HEK293 (cell line): ENCODE results near the gene PRSS16.
"Not testable (repeated sequence)": the region's sequence is repeated elsewhere in the genome, so short reads cannot be mapped to it uniquely, and the experiment has no call there.

Experiments
- CTCF ChIA-PET: fragments of 350-600 bp; formaldehyde crosslinking; extraction: SDS; loops from one replicate; lab custom pipeline; 2021; ENCODE audit warnings: antibody characterized with exemption; lab: Yijun Ruan, JAX
- POLR2A ChIA-PET: fragments of 300-600 bp; formaldehyde crosslinking; extraction: SDS; loops from one replicate; lab custom pipeline; 2020; ENCODE audit warnings: antibody characterized with exemption, inconsistent platforms; lab: Yijun Ruan, JAX
- H3K27ac ChIP-seq: fragments of 200-500 bp; sonication (Bioruptor generic); 2 replicates; pipeline ENCODE4 v1.5.1; 2014; ENCODE audit warnings: low read depth, low read length, control low read depth, inconsistent platforms; ENCODE audit errors: extremely low read depth
- H3K36me3 ChIP-seq, 2 experiments: fragments of 200-500 bp in 1 of 2; sonication (Bioruptor generic) in 1 of 2; 1 replicate in 1 of 2; 2 replicates in 1 of 2; pipeline ENCODE4 v1.5.1; 2014 to 2017; ENCODE audit warnings: inconsistent platforms in 2 of 2, low read length in 2 of 2; ENCODE audit not compliant: control insufficient read depth in 2 of 2, insufficient read depth in 1 of 2
- H3K4me1 ChIP-seq: fragments of 200-500 bp; sonication (Bioruptor generic); 2 replicates; pipeline ENCODE4 v1.5.1; 2014; ENCODE audit warnings: mild to moderate bottlenecking, low read length, inconsistent platforms; ENCODE audit not compliant: control insufficient read depth, insufficient read depth
- H3K4me3 ChIP-seq: 2 replicates; pipeline ENCODE4 v1.5.1; 2011; ENCODE audit warnings: low read depth, mild to moderate bottlenecking, control low read depth, low read length, moderate library complexity
- H3K9me3 ChIP-seq: fragments of 200-500 bp; sonication (Bioruptor generic); 2 replicates; pipeline ENCODE4 v1.5.1; 2014; ENCODE audit warnings: low read depth, low read length, inconsistent platforms; ENCODE audit not compliant: control insufficient read depth, insufficient read depth
- BCL11A ChIP-seq: fragments of 450-650 bp; formaldehyde crosslinking; IDR thresholded peaks from 2 replicates; pipeline ENCODE4 v1.5.1; 2016; ENCODE audit warnings: low read depth, missing biosample characterization, missing genetic modification characterization
- EGR2 ChIP-seq: fragments of 450-650 bp; formaldehyde crosslinking; IDR thresholded peaks from 2 replicates; pipeline ENCODE4 v1.5.1; 2016; ENCODE audit warnings: low read depth, missing biosample characterization, missing genetic modification characterization
- KLF1 ChIP-seq: fragments of 450-650 bp; formaldehyde crosslinking; IDR thresholded peaks from 2 replicates; pipeline ENCODE4 v1.5.1; 2016; ENCODE audit warnings: missing biosample characterization, missing genetic modification characterization
- KLF7 ChIP-seq: fragments of 450-650 bp; formaldehyde crosslinking; IDR thresholded peaks from 2 replicates; pipeline ENCODE4 v1.5.1; 2016; ENCODE audit warnings: missing biosample characterization, missing genetic modification characterization, borderline replicate concordance
- KLF8 ChIP-seq: fragments of 450-650 bp; formaldehyde crosslinking; IDR thresholded peaks from 2 replicates; pipeline ENCODE4 v1.5.1; 2016; ENCODE audit warnings: missing biosample characterization, missing genetic modification characterization
- KLF9 ChIP-seq: fragments of 450-650 bp; formaldehyde crosslinking; IDR thresholded peaks from 2 replicates; pipeline ENCODE4 v1.5.1; 2016; ENCODE audit warnings: missing biosample characterization, missing genetic modification characterization, low read depth
- MYNN ChIP-seq: fragments of 450-650 bp; formaldehyde crosslinking; IDR thresholded peaks from 2 replicates; pipeline ENCODE4 v1.5.1; 2016; ENCODE audit warnings: missing biosample characterization, missing genetic modification characterization, borderline replicate concordance
- SP3 ChIP-seq: fragments of 450-650 bp; formaldehyde crosslinking; IDR thresholded peaks from 2 replicates; pipeline ENCODE4 v1.5.1; 2016; ENCODE audit warnings: missing biosample characterization, missing genetic modification characterization
- YY2 ChIP-seq: fragments of 450-650 bp; formaldehyde crosslinking; IDR thresholded peaks from 2 replicates; pipeline ENCODE4 v1.5.1; 2016; ENCODE audit warnings: missing biosample characterization, missing genetic modification characterization
- ZBTB21 ChIP-seq: fragments of 450-650 bp; formaldehyde crosslinking; IDR thresholded peaks from 2 replicates; pipeline ENCODE4 v1.5.1; 2017; ENCODE audit warnings: missing biosample characterization, missing genetic modification characterization
- ZBTB8A ChIP-seq: fragments of 450-650 bp; formaldehyde crosslinking; IDR thresholded peaks from 2 replicates; pipeline ENCODE4 v1.5.1; 2016; ENCODE audit warnings: missing biosample characterization, missing genetic modification characterization
- ZFHX2 ChIP-seq: fragments of 450-650 bp; formaldehyde crosslinking; conservative IDR thresholded peaks from 2 replicates; pipeline ENCODE4 v1.5.1; 2016; ENCODE audit warnings: missing biosample characterization, missing genetic modification characterization
- ZNF549 ChIP-seq: fragments of 450-650 bp; IDR thresholded peaks from 2 replicates; pipeline ENCODE4 v1.5.1; 2018; ENCODE audit warnings: missing biosample characterization, missing genetic modification characterization, mild to moderate bottlenecking, inconsistent platforms, moderate library complexity
- ZNF654 ChIP-seq: fragments of 450-650 bp; formaldehyde crosslinking; IDR thresholded peaks from 2 replicates; pipeline ENCODE4 v1.5.1; 2016; ENCODE audit warnings: low read depth, missing biosample characterization, missing genetic modification characterization
- ZNF677 ChIP-seq: fragments of 450-650 bp; IDR thresholded peaks from 2 replicates; pipeline ENCODE4 v1.5.0; 2018; ENCODE audit warnings: missing biosample characterization, mild to moderate bottlenecking, missing genetic modification characterization, moderate library complexity
- ZSCAN30 ChIP-seq: fragments of 450-650 bp; IDR thresholded peaks from 2 replicates; pipeline ENCODE4 v1.5.1; 2018; ENCODE audit warnings: missing biosample characterization, mild to moderate bottlenecking, missing genetic modification characterization, moderate library complexity
- TF ChIP-seq, protein P1 (sequence below): fragments of 450-650 bp; formaldehyde crosslinking; IDR thresholded peaks from 2 replicates; pipeline ENCODE4 v1.5.1; 2016; ENCODE audit warnings: missing biosample characterization, missing genetic modification characterization
- TF ChIP-seq, protein P2 (sequence below): fragments of 450-650 bp; formaldehyde crosslinking; IDR thresholded peaks from 2 replicates; pipeline ENCODE4 v1.5.1; 2016; ENCODE audit warnings: missing biosample characterization, missing genetic modification characterization
- TF ChIP-seq, protein P3 (sequence below): fragments of 450-650 bp; formaldehyde crosslinking; IDR thresholded peaks from 2 replicates; pipeline ENCODE4 v1.5.1; 2017; ENCODE audit warnings: missing biosample characterization, missing genetic modification characterization
- TF ChIP-seq, protein P4 (sequence below): fragments of 450-650 bp; IDR thresholded peaks from 2 replicates; pipeline ENCODE4 v1.5.1; 2018; ENCODE audit warnings: missing biosample characterization, missing genetic modification characterization
- TF ChIP-seq, protein P5 (sequence below): fragments of 450-650 bp; formaldehyde crosslinking; IDR thresholded peaks from 2 replicates; pipeline ENCODE4 v1.5.1; 2016; ENCODE audit warnings: missing biosample characterization, missing genetic modification characterization, borderline replicate concordance
- TF ChIP-seq, protein P6 (sequence below): fragments of 450-650 bp; formaldehyde crosslinking; IDR thresholded peaks from 2 replicates; pipeline ENCODE4 v1.5.1; 2017; ENCODE audit warnings: missing biosample characterization, missing genetic modification characterization

Gene PRSS16

DNA sequence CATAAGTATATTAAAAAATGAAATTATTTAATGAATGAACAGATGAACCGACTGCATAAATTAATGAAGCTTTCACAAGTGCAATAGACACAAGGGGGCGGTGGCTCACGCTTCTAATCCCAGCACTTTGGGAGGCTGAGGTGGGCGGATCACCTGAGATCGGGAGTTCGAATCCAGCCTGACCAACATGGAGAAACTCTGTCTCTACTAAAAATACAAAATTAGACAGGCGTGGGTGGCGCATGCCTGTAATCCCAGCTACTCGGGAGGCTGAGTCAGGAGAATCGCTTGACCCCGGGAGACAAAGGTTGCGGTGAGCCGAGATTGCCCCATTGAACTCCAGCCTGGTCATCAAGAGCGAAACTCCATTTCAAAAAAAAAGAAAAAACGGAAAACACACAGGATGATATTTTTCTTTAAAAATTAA is 34.4 kb upstream of the PRSS16 start:
- CTCF ChIA-PET, result interaction anchor here (0.6 to 1.4 kb wide), 8 partner anchors 14 to 1866 kb away, joined by 3 to 5 read pairs (median 4); no protein-coding TSS in a partner anchor
- H3K4me1 ChIP-seq, H3K4me3 ChIP-seq, H3K36me3 ChIP-seq, H3K9me3 ChIP-seq, H3K27ac ChIP-seq: not testable (repeated sequence)
- POLR2A ChIA-PET, result interaction anchor here (2.0 kb wide), 1 partner anchor 38 kb away, joined by 7 read pairs; no protein-coding TSS in a partner anchor
- TF ChIP-seq, protein P1, sequence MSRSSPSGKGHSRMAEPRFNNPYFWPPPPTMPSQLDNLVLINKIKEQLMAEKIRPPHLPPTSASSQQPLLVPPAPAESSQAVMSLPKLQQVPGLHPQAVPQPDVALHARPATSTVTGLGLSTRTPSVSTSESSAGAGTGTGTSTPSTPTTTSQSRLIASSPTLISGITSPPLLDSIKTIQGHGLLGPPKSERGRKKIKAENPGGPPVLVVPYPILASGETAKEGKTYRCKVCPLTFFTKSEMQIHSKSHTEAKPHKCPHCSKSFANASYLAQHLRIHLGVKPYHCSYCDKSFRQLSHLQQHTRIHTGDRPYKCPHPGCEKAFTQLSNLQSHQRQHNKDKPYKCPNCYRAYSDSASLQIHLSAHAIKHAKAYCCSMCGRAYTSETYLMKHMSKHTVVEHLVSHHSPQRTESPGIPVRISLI (tag by site-specific recombination), result peak; percentile 95; the same call in 1 of the 2 replicates
- TF ChIP-seq ZNF654 (tag by site-specific recombination) (peak; percentile 48), KLF8 (tag by site-specific recombination) (peak; percentile 28), ZBTB8A (tag by site-specific recombination) (peak; percentile 60), KLF1 (tag by site-specific recombination) (peak; percentile 52), EGR2 (tag by site-specific recombination) (peak; percentile 76), SP3 (tag by site-specific recombination) (peak; percentile 41), KLF7 (peak; percentile 80; the same call in 1 of the 2 replicates), ZFHX2 (tag by site-specific recombination) (peak; percentile 82), BCL11A (tag by site-specific recombination) (peak; percentile 42; the same call in 1 of the 2 replicates), KLF9 (peak; percentile 84)
- TF ChIP-seq, protein P2, sequence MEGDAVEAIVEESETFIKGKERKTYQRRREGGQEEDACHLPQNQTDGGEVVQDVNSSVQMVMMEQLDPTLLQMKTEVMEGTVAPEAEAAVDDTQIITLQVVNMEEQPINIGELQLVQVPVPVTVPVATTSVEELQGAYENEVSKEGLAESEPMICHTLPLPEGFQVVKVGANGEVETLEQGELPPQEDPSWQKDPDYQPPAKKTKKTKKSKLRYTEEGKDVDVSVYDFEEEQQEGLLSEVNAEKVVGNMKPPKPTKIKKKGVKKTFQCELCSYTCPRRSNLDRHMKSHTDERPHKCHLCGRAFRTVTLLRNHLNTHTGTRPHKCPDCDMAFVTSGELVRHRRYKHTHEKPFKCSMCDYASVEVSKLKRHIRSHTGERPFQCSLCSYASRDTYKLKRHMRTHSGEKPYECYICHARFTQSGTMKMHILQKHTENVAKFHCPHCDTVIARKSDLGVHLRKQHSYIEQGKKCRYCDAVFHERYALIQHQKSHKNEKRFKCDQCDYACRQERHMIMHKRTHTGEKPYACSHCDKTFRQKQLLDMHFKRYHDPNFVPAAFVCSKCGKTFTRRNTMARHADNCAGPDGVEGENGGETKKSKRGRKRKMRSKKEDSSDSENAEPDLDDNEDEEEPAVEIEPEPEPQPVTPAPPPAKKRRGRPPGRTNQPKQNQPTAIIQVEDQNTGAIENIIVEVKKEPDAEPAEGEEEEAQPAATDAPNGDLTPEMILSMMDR (tag by site-specific recombination), result peak; percentile 28; the same call in 1 of the 2 replicates
- TF ChIP-seq, protein P3, sequence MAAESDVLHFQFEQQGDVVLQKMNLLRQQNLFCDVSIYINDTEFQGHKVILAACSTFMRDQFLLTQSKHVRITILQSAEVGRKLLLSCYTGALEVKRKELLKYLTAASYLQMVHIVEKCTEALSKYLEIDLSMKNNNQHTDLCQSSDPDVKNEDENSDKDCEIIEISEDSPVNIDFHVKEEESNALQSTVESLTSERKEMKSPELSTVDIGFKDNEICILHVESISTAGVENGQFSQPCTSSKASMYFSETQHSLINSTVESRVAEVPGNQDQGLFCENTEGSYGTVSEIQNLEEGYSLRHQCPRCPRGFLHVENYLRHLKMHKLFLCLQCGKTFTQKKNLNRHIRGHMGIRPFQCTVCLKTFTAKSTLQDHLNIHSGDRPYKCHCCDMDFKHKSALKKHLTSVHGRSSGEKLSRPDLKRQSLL (tag by site-specific recombination), result peak; percentile 64; the same call in 1 of the 2 replicates

DNA sequence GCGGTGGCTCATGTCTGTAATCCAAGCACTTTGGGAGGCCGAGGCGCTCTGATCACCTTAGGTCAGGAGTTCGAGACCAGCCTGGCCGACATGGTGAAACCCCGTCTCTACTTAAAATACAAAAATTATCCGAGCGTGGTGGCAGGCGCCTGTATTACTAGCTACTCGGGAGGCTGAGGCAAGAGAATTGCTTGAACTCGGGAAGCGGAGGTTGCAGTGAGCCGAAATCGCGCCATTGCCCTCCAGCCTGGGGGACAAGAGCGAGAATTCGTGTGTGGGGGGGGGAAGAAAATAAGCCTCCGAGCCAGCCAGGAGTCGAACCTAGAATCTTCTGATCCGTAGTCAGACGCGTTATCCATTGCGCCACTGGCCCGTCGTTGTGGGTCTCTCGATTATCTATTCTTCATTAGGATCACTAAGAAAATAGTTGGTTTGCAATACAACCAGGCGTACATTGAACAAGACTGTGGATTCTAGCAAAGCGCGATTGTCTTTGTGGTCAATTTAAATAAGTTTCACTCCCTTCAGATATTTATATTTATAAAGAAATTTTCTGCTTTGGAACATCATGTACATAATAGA is 33.9 kb upstream of the PRSS16 start:
- POLR2A ChIA-PET, result interaction anchor here (1.5 to 2.0 kb wide), 2 partner anchors 38 to 82 kb away, joined by 5 to 7 read pairs; no protein-coding TSS in a partner anchor
- H3K9me3 ChIP-seq, result no peaks in the 10 kb centered on the region
- TF ChIP-seq, protein P4, sequence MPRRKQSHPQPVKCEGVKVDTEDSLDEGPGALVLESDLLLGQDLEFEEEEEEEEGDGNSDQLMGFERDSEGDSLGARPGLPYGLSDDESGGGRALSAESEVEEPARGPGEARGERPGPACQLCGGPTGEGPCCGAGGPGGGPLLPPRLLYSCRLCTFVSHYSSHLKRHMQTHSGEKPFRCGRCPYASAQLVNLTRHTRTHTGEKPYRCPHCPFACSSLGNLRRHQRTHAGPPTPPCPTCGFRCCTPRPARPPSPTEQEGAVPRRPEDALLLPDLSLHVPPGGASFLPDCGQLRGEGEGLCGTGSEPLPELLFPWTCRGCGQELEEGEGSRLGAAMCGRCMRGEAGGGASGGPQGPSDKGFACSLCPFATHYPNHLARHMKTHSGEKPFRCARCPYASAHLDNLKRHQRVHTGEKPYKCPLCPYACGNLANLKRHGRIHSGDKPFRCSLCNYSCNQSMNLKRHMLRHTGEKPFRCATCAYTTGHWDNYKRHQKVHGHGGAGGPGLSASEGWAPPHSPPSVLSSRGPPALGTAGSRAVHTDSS (tag by site-specific recombination), result no peak
- no peak for TF ChIP-seq MYNN (tag by site-specific recombination)
- TF ChIP-seq ZSCAN30 (tag by site-specific recombination), result peak; percentile 91
- peak; percentile 64 for TF ChIP-seq YY2
- 0 out of 2 replicates have a peak, but pooled peaks have one; percentile 54 for TF ChIP-seq ZNF677 (tag by site-specific recombination)
- peak; percentile 56; the same call in 1 of the 2 replicates for TF ChIP-seq ZNF549 (tag by site-specific recombination)
- TF ChIP-seq ZBTB21 (tag by site-specific recombination), result no peak
- TF ChIP-seq, protein P5, sequence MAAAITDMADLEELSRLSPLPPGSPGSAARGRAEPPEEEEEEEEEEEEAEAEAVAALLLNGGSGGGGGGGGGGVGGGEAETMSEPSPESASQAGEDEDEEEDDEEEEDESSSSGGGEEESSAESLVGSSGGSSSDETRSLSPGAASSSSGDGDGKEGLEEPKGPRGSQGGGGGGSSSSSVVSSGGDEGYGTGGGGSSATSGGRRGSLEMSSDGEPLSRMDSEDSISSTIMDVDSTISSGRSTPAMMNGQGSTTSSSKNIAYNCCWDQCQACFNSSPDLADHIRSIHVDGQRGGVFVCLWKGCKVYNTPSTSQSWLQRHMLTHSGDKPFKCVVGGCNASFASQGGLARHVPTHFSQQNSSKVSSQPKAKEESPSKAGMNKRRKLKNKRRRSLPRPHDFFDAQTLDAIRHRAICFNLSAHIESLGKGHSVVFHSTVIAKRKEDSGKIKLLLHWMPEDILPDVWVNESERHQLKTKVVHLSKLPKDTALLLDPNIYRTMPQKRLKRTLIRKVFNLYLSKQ (tag by site-specific recombination), result no peak
- TF ChIP-seq, protein P6, sequence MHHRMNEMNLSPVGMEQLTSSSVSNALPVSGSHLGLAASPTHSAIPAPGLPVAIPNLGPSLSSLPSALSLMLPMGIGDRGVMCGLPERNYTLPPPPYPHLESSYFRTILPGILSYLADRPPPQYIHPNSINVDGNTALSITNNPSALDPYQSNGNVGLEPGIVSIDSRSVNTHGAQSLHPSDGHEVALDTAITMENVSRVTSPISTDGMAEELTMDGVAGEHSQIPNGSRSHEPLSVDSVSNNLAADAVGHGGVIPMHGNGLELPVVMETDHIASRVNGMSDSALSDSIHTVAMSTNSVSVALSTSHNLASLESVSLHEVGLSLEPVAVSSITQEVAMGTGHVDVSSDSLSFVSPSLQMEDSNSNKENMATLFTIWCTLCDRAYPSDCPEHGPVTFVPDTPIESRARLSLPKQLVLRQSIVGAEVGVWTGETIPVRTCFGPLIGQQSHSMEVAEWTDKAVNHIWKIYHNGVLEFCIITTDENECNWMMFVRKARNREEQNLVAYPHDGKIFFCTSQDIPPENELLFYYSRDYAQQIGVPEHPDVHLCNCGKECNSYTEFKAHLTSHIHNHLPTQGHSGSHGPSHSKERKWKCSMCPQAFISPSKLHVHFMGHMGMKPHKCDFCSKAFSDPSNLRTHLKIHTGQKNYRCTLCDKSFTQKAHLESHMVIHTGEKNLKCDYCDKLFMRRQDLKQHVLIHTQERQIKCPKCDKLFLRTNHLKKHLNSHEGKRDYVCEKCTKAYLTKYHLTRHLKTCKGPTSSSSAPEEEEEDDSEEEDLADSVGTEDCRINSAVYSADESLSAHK, result peak; percentile 57

More for the DNA sequence above, 33.9 kb upstream of the PRSS16 start:
- H3K4me1 ChIP-seq, result no peaks in the 10 kb centered on the region
- CTCF ChIA-PET, result interaction anchor here (0.6 to 1.6 kb wide), 10 partner anchors 15 to 1866 kb away, joined by 3 to 5 read pairs (median 4); no protein-coding TSS in a partner anchor
- no peak overlapping the region for H3K27ac ChIP-seq
- no peaks in the 10 kb centered on the region; a peak in 1 of 3 replicates for H3K36me3 ChIP-seq
- peak overlapping the region; percentile 72 for H3K4me3 ChIP-seq
